HUES48 (cell line): ENCODE results near the gene ROBO2.
A peak's percentile ranks its signal among the peaks of the same experiment; 100 is the strongest.

Experiments
- H3K27ac ChIP-seq: one replicate; pipeline ENCODE4 v1.7.0; 2013; ENCODE audit warnings: low read depth, low read length, inconsistent platforms
- H3K27me3 ChIP-seq: 2 replicates; pipeline ENCODE4 v1.6.1; 2013; ENCODE audit warnings: mild to moderate bottlenecking, low read length; ENCODE audit not compliant: control insufficient read depth, insufficient read depth
- H3K36me3 ChIP-seq: 2 replicates; pipeline ENCODE4 v1.6.1; 2013; ENCODE audit warnings: low read length; ENCODE audit not compliant: control insufficient read depth, insufficient read depth
- H3K4me1 ChIP-seq: 2 replicates; pipeline ENCODE4 v1.6.1; 2013; ENCODE audit warnings: mild to moderate bottlenecking, low read length; ENCODE audit not compliant: control insufficient read depth, insufficient read depth
- H3K4me3 ChIP-seq: 2 replicates; pipeline ENCODE4 v1.5.1; 2013; ENCODE audit warnings: mild to moderate bottlenecking, low read depth, low read length
- H3K9ac ChIP-seq: 2 replicates; pipeline ENCODE4 v1.6.1; 2013; ENCODE audit warnings: mild to moderate bottlenecking, low read depth, low read length, moderate library complexity
- H3K9me3 ChIP-seq: 2 replicates; pipeline ENCODE4 v1.6.1; 2013; ENCODE audit warnings: low read length; ENCODE audit not compliant: control insufficient read depth, insufficient read depth

Gene ROBO2

GRCh38 chr3:77039606-77040171, at the start of gene ROBO2:
Gene ROBO2, plus strand, starts transcription at chr3:77040099. Its CDS starts 687 bp downstream, at chr3:77040786.
- Histone ChIP-seq H3K27ac (peak within 1 kb of the TSS; percentile 57), H3K9ac (peak within 1 kb of the TSS; percentile 46), H3K9me3 (no peaks in the 10 kb centered on the region), H3K27me3 (peaks cover 35% of the 10 kb centered on the region), H3K4me3 (peak within 1 kb of the TSS; percentile 85), H3K36me3 (no peaks in the 10 kb centered on the region), H3K4me1 (peaks cover 13% of the 10 kb centered on the region)

GRCh38 chr3:76990606-76991005, 49.3 kb upstream of the ROBO2 start:
- Histone ChIP-seq H3K27me3 (no peaks in the 10 kb centered on the region), H3K4me3 (no peak overlapping the region)

GRCh38 chr3:76991165-76991564, 48.7 kb upstream of the ROBO2 start:
- Histone ChIP-seq H3K4me1 (peaks cover 5% of the 10 kb centered on the region), H3K4me3 (no peak overlapping the region), H3K9ac (no peak overlapping the region), H3K9me3 (no peaks in the 10 kb centered on the region), H3K27me3 (no peaks in the 10 kb centered on the region), H3K27ac (no peak overlapping the region), H3K36me3 (no peaks in the 10 kb centered on the region)

More at GRCh38 chr3:76990606-76991005, 49.3 kb upstream of the ROBO2 start:
- H3K9ac ChIP-seq = no peak overlapping the region
- no peak overlapping the region for H3K27ac ChIP-seq
- no peaks in the 10 kb centered on the region for H3K36me3 ChIP-seq
- peaks cover 5% of the 10 kb centered on the region for H3K4me1 ChIP-seq
- no peaks in the 10 kb centered on the region for H3K9me3 ChIP-seq

GRCh38 chr3:76997733-76998132, 42.2 kb upstream of the ROBO2 start:
- Histone ChIP-seq H3K9ac (no peak overlapping the region), H3K27me3 (no peaks in the 10 kb centered on the region), H3K4me3 (no peak overlapping the region), H3K27ac (no peak overlapping the region), H3K4me1 (no peaks in the 10 kb centered on the region), H3K36me3 (no peaks in the 10 kb centered on the region), H3K9me3 (no peaks in the 10 kb centered on the region)

- H3K4me1 ChIP-seq = no peaks in the 10 kb centered on the region
- no peak overlapping the region for H3K27ac ChIP-seq
- no peaks in the 10 kb centered on the region for H3K9me3 ChIP-seq
- H3K27me3 ChIP-seq = no peaks in the 10 kb centered on the region
- no peak overlapping the region for H3K4me3 ChIP-seq
- H3K9ac ChIP-seq = no peak overlapping the region
- no peaks in the 10 kb centered on the region for H3K36me3 ChIP-seq
Observed at GRCh38 chr3:76998555-76998954, 41.3 kb upstream of the ROBO2 start.

- no peak overlapping the region for H3K4me3 ChIP-seq
- no peaks in the 10 kb centered on the region for H3K27me3 ChIP-seq
- no peak overlapping the region for H3K27ac ChIP-seq
- no peak overlapping the region for H3K9ac ChIP-seq
- no peaks in the 10 kb centered on the region for H3K36me3 ChIP-seq
- H3K9me3 ChIP-seq = no peaks in the 10 kb centered on the region
- H3K4me1 ChIP-seq = no peaks in the 10 kb centered on the region
Observed at GRCh38 chr3:77001062-77001701, 38.7 kb upstream of the ROBO2 start.

GRCh38 chr3:77014226-77014625, 25.7 kb upstream of the ROBO2 start:
- Histone ChIP-seq H3K4me1 (peaks cover 24% of the 10 kb centered on the region), H3K9ac (no peak overlapping the region), H3K4me3 (no peak overlapping the region), H3K9me3 (no peaks in the 10 kb centered on the region), H3K27me3 (no peaks in the 10 kb centered on the region), H3K36me3 (no peaks in the 10 kb centered on the region), H3K27ac (peak overlapping the region; percentile 30)

GRCh38 chr3:77025471-77025870, 14.4 kb upstream of the ROBO2 start:
- Histone ChIP-seq H3K4me3 (no peak overlapping the region), H3K27ac (peak overlapping the region; percentile 11), H3K4me1 (peaks cover 26% of the 10 kb centered on the region), H3K9ac (no peak overlapping the region), H3K36me3 (no peaks in the 10 kb centered on the region), H3K27me3 (no peaks in the 10 kb centered on the region), H3K9me3 (no peaks in the 10 kb centered on the region)

GRCh38 chr3:77026904-77027634, 12.8 kb upstream of the ROBO2 start:
- Histone ChIP-seq H3K9me3 (no peaks in the 10 kb centered on the region), H3K4me3 (no peak overlapping the region), H3K9ac (no peak overlapping the region), H3K36me3 (no peaks in the 10 kb centered on the region), H3K4me1 (peaks cover 26% of the 10 kb centered on the region), H3K27ac (no peak overlapping the region), H3K27me3 (no peaks in the 10 kb centered on the region)

- no peak overlapping the region for H3K4me3 ChIP-seq
- no peak overlapping the region for H3K27ac ChIP-seq
- peaks cover 26% of the 10 kb centered on the region for H3K4me1 ChIP-seq
- H3K9me3 ChIP-seq = no peaks in the 10 kb centered on the region
- H3K36me3 ChIP-seq = no peaks in the 10 kb centered on the region
- no peak overlapping the region for H3K9ac ChIP-seq
- no peaks in the 10 kb centered on the region for H3K27me3 ChIP-seq
Observed at GRCh38 chr3:77028005-77028404, 11.9 kb upstream of the ROBO2 start.

- H3K4me3 ChIP-seq = peak overlapping the region; percentile 85
- H3K27ac ChIP-seq = no peak overlapping the region
- H3K9me3 ChIP-seq = no peaks in the 10 kb centered on the region
- peak overlapping the region; percentile 46; the same call in 1 of the 2 replicates for H3K9ac ChIP-seq
- H3K4me1 ChIP-seq = peaks cover 13% of the 10 kb centered on the region
- H3K36me3 ChIP-seq = no peaks in the 10 kb centered on the region
- H3K27me3 ChIP-seq = peaks cover 35% of the 10 kb centered on the region
Observed at GRCh38 chr3:77038468-77038929, 1.4 kb upstream of the ROBO2 start.
